Activated CD8-positive, alpha-beta memory T cell treated with anti-CD3 and anti-CD28 coated beads for 36 hours (primary cell): ENCODE measurements around the gene SSR4. TPM values are rescaled to one million over a fixed set of nuclear protein-coding genes. Genes with fewer than 3 reads are reported as not detected.

Experiments used
- CTCF ChIA-PET: fragments of 350-600 bp; sonication (Branson Sonifier 250); formaldehyde crosslinking; loops from one replicate; lab custom pipeline; 2021; ENCODE audit warnings: antibody characterized with exemption; lab: Charles Lee
- POLR2A ChIA-PET: fragments of 350-600 bp; sonication (Branson Sonifier 250); formaldehyde crosslinking; loops from one replicate; lab custom pipeline; 2021; ENCODE audit warnings: antibody characterized with exemption; lab: Charles Lee
- total RNA-seq, 2 experiments: library from RNA; stranded (reverse); gene quantifications; one replicate each; pipeline ENCODE4 v1.2.3, GENCODE V29; 2021

The SSR4 gene
- total RNA-seq, 2 experiments from 2014 or later: 155 to 163 TPM

DNA sequence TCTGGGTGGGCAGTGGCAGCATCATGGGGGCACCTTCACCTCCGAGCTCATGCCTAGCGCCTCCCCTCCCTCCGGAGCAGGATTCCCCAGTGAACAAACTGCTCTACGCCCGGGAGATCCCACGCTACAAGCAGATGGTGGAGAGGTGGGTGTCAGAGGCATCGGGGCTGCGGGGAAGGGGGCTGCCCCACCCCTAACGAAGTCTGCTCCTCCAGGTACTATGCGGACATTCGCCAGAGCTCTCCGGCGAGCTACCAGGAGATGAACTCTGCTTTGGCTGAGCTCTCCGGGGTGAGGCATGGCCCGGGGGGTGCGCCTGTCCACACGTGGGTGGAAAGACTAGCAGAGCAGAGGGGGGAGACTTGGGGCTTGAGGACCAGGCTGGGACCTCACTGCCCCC is 16.3 kb upstream of the SSR4 start:
- CTCF ChIA-PET: no interaction called here
- POLR2A ChIA-PET: no interaction called here

DNA sequence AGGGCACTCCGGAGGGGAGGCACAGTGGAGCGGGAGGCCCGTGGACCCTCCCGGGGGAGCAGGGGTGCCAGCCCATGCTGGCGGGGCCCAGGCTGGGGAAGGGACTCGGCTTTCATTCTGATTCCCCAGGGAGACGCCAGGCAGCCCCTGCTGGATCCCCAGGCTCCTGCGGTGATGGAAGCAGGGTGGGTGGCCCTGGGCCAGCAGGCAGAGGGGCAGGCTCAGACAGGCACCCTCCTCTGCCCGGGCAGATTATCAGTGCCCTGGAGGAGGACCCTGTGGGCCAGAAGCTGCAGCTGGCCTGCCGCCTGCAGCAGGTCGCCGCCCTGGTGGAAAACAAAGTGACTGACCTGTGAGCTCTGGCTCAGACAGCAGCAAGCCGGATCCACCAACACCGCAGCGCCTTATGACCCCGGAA is 15.8 kb upstream of the SSR4 start:
- POLR2A ChIA-PET: interaction anchor here (0.5 kb wide), 1 partner anchor 119 kb away, joined by 8 read pairs; no protein-coding TSS in a partner anchor

DNA sequence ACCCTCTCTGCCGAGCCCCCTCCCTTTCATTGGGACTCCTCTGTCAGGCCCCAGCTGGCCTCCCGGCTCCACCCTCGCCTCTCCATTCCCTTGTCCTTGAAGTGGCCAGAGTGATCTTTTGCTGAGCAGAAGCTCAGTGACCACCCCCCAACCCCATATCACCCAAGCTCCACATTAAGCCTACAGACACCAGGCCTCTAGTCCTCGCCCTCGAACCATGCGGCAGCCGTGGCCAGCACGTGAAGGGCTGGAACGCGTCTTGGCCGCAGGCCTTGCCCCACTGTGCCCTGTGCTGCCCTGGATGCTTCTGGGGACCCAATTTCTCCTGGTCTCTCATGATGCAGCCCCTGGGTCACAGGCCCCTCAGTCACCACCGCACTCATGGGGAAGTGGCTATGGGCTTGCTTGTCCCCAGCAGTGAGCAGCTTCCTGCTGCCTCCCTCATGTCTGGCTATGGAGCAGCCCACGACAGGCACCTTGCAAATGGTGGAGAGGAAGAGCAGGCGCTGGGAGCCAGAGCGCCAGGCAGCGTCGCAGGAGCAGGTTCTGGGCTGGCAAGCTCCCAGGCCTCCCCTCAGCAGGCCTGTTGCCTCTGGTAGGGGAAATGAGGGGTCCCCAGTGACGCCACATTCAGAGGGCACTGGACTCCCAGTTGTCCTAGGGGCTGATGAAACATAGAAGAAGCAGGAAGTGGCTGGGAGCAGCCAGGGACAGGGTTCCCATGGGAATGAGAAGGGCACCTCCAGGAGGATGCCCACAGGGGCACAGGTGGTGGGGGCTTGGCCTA is 14.4 kb upstream of the SSR4 start:
- POLR2A ChIA-PET: no interaction called here
- CTCF ChIA-PET: no interaction called here

More for the DNA sequence above, 15.8 kb upstream of the SSR4 start:
- CTCF ChIA-PET: no interaction called here

DNA sequence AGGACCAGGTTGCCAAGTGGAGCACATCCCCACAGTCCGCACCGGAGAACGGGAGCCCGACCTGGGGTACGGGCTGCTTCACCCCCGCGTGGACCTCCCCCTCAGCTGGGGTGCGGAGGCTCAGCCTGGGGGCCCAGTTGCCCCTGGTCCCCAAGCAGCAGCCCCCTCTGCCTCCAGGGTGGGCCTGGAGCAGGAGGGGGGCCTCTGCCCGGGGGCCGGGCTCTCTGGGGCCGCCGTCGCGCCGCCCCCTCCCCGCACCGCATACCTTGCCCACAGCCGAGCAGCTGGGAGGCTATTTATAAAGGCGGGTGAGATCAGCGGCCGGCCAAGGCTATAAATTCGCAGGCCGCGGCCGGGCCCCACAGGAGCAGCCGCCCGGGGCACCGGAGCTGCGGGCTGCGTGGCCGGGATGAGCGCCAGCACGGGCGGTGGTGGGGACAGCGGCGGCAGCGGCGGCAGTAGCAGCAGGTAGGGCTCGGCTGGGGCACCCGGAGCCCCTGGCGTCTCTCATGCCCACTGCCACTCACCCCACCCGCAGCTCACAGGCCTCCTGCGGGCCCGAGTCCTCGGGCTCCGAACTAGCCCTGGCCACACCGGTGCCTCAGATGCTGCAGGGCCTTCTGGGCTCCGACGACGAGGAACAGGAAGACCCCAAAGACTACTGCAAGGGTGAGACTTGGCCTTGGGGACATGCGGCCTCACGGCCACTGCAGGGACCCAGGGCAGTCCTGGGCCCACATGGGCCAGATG is 13.6 kb upstream of the SSR4 start, which contains the start of gene SRPK3:
SRPK3 (plus strand) TSS at position 364 of the 750 bp plus-strand sequence; CDS start at position 410, 46 bp downstream.
- POLR2A ChIA-PET: no interaction called here
- CTCF ChIA-PET: no interaction called here

DNA sequence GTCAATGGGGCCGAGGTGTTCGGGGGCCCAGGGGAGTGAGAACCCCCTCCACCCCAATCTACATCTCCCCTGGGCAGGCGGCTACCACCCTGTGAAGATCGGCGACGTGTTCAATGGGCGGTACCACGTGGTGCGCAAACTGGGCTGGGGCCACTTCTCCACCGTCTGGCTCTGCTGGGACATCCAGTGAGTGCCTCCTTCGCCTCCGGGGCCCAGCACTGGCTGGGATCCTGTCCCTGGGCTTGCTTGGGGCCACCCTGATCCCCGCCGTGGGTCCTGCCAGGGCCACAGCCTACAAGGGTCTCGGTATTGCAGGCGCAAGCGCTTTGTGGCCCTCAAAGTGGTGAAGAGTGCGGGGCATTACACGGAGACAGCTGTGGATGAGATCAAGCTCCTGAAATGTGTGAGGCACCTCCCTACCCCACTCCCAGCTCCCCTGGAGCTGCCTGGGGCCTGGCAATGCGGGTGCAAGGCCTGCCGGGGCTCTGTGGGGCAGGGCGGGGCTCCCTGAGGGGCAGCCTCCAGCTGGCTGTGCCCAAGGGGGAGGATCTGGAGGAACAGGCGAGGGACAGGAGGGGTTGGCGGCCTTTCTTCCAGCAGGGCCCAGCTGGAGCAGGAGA is 12.9 kb upstream of the SSR4 start:
- ChIA-PET POLR2A (no interaction called here), CTCF (no interaction called here)

DNA sequence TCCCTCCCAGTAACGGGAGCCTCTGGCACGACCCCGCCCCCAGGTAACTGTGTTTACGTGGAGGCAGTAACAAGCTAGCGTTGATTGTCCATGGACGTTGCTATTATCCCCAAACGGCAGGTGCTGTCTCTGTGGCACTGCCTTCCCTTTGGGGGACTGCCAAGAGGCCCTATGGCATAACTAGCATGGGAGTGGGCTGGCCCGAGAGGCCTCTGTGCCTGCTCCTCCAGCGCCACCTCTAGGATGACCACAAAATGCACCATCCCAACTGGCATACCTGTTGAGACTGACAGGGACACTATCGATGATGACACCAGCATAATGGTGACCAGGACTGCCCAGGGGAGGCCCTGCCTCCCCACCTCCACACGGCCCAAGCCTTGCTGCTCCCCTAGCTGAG is 12.2 kb upstream of the SSR4 start:
- ChIA-PET CTCF (no interaction called here), POLR2A (no interaction called here)

DNA sequence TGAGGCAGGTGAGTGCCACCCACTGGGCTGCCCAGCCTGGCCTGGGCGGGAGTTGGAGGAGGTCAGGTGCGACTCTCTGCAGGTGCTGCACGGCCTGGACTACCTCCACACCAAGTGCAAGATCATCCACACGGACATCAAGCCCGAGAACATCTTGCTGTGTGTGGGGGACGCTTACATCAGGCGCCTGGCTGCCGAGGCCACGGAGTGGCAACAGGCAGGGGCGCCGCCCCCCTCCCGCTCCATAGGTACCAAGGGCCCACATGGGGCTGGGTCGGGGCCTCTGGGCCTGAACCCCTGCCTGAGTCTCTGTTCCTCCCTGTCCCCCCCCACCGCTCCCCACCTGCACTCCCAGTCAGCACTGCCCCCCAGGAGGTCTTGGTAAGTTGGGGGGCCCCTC is 11.6 kb upstream of the SSR4 start:
- ChIA-PET CTCF (no interaction called here), POLR2A (no interaction called here)

DNA sequence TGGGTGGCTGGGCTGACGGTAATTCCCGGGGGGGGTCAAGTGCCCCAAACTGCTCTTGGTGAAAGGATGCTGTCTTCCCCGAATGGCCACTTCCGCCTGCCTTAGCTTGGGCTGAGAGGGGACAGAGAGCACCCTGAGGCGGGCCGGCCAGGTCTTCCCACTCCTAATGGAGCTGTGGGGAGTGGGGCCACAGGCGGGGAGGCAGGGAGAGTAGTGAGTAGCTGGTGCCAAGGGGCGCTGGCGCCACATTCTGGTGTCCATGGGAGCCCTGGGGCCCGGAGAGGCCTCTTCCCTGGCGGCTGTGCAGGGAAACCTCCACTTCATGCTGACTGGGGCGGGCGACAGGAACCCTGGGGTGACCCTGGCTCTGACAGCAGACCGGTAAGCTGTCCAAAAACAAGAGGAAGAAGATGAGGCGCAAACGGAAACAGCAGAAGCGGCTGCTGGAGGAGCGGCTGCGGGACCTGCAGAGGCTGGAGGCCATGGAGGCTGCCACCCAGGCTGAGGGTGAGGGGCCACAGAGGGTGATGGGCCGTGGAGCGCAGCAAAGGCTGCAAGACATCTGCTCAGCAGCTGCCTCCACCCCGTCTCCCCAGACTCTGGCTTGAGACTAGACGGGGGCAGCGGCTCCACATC is 11.0 kb upstream of the SSR4 start:
- ChIA-PET POLR2A (no interaction called here), CTCF (no interaction called here)

DNA sequence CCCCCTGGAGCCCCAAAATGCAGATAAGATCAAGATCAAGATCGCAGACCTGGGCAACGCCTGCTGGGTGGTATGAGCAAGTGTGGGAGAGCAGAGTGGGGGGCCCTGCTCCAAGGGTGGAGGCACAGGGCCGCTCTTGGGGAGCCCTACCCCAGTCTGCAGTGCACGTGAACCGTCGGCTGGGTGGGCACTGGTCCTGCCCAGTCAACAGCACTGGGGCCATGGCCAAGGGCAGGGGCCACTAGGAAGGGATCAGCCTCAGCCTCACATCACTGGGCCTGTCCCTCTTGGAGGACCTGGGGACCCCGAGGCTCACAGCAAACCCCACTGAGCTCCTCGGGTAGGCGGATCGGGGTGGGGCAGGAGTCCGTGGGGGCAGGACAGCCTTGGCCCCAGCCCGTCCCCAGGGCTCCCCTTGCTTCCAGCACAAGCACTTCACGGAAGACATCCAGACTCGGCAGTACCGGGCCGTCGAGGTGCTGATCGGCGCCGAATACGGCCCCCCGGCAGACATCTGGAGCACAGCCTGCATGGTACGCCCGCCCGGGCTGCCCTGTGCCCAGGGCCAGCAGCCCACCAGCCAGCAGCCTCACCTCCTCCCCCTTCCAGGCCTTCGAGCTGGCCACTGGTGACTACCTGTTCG is 10.0 kb upstream of the SSR4 start:
- ChIA-PET CTCF (no interaction called here), POLR2A (no interaction called here)

DNA sequence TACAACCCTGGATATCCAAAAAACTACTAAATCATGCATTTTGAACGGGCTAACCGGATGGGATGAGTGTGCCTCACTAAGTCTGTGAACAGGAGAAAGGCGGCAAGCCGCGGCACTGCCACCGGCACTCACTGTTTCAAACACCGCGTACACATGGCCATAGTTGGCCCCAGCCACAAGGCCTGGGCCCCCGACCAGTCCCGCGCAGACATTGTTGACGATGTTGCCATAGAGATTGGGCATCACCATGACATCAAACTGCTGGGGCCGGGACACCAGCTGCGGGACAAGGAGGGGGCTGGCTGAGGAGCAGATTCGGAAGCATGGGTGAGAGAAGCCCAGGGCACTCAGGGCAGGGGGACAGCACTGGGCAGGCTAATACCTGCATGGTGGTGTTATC is 7.8 kb upstream of the SSR4 start:
- ChIA-PET POLR2A (no interaction called here), CTCF (no interaction called here)

DNA sequence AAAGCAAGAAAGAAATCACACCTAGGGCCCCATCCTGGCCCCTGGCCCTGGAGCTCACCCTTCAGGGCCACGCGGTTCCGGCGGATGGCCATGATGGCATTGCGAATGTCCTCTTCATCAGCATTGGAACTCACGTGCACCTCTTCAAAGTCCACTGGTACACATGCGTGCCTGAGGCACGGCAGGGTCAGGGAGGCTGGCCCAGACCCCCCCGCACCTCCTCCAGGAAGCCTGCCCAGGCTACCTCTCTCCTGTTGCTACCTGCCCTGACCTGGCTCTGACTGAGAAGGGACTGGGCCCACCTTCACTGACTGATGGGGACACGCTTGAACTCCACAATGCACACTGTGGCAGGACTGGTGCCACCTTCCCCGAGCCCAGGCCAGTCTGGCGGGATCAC is 4.8 kb upstream of the SSR4 start:
- CTCF ChIA-PET: no interaction called here

DNA sequence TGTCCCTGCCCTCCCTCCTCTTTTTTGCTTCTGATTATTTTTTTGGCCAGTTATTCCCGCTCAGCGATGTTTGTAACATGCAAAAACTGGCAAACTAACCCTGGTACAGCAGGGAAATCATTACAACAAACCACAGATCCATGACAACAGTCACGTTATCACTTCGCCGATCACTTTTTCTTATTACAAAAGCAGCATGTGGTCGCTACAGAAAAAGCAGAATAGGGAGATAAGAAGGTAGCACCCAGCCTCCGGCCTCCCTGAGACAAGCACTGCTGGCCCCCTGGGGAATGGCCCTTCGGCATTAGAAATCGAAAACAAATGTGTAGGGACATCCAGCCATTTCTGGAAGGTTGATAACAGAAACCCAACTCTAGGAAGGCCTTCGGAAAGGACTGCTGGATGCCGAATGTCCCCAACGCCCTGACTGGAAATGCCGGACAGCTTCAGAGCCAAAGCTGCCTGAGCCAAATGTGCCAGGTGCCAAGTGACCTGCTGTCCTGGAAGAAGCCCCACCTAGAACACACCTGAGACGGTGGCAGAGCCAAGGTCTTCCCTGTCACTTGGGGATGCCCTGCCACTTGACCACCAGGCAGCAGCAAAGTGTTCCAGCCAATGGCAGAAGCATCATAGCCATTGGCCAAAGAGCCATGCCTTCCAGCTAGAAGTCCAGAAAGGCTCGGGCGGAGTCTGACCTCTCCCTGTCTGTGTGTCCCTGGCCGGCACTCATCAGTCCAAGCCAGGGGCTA is 3.2 kb upstream of the SSR4 start:
- POLR2A ChIA-PET: no interaction called here
- CTCF ChIA-PET: interaction anchor here (0.5 kb wide), 1 partner anchor 33 kb away, joined by 4 read pairs; no protein-coding TSS in a partner anchor

More for the DNA sequence above, 4.8 kb upstream of the SSR4 start:
- POLR2A ChIA-PET: no interaction called here

DNA sequence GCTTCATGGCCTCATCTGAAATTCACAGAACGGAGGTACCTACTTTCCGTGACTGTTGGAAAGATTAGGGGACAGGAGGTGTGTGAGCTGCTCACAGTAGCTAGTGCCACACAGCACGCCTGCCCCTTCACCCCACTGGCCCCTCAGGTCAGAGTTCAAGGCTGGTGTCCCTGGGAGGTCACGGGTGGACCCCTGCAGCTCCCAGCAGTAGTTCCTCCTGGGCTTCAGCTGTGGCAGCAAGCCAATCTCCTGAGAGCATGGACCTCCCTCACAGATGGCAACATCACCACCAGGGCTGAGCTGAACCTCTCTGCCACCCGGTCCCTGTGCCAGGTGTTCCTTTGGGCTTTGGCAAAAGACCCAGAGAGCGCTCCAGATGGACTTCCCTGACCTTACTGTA is 2.1 kb upstream of the SSR4 start:
- POLR2A ChIA-PET: no interaction called here
- CTCF ChIA-PET: no interaction called here

DNA sequence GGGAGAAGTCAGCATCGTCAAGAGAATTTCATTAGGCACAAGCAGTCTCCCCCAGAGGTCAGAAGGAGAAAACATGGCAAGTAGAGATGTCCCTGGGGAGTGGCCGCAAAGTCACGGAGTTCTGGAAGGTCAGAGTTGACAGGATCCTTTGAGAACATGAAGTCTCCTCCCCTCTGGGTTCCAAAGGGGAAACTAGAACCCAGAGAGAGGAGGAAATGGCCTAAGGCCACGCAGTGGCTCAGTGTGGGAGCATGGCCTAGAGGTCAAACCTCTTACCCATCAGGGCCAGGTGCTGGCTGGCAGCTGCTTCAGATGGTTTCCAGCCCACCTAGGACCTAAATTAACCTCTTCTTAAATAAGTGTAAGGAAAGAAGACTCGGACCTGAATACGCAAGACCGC is 1.2 kb upstream of the SSR4 start:
- ChIA-PET CTCF (interaction anchor here (0.6 kb wide), 1 partner anchor 322 kb away, joined by 3 read pairs; no protein-coding TSS in a partner anchor), POLR2A (no interaction called here)

DNA sequence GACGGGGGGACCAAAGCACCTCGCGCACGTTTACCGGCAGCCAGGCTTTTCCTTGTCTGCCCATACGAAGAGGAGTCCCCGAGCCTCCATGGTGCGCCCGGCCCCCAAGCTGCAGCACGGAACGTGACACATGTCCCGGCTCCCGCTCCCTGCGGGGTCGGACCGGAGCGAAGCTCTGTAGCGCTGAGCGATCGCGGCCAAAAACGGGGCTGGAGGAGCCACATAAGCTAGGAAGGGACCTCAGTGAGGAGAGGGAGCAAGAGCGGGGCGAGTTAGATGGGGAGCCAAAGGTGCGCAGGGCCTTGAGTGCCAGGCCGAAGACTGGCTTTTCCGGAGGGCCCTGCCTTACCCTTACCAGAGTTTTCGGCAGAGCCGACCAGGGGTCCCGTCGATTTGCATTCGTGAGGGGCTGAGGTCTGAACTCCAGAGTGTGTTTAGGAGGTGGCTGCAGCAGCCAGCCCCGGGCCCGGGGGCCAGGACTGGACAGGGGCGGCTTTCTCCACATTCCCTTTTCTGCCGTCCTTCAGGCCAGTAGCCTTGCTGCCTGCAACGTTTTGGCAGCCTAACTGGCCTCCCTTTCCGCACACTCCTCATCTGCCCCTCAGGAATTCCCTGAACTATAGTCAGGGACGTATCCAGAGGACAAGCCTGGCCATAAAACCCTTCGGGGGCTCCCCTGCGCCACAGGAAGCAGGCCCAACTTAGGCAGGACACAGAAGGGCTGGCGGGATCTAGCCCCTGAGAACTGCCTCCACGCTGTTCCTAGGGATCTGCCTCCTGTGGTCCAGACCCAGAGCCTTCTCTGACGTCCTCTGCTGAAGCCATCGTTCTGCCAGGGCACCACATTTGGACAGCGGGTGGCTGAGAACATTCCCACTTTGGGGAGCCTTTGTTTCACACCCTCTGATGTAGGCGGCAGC is 689 bp downstream of the SSR4 start:
- CTCF ChIA-PET: no interaction called here
- POLR2A ChIA-PET: interaction anchor here (0.5 to 1.4 kb wide), 2 partner anchors 129 to 207 kb away, joined by 3 to 7 read pairs; no protein-coding TSS in a partner anchor

DNA sequence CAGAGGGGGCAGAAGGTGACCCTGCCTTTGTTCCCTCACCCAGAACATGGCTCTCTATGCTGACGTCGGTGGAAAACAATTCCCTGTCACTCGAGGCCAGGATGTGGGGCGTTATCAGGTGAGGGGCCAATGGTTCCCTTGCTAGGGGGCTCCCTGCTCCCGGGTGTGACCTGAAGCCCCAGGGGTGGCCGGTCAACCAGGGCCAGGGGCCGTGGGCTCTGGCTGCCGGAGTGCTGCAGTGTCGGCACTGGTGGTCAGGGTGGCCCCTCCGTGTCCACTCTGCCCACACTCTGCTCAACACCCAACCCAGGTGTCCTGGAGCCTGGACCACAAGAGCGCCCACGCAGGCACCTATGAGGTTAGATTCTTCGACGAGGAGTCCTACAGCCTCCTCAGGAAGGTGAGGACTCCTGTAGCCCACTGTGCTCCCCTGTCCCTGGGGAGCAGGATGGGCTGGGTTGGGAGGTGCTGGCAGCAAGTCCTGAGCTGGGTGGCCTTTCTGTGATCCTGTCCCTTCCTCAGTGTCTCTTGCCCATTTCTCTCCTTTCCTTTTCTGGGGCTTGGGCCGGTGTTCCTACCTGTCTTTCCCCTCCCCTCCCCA is 3.0 kb downstream of the SSR4 start:
- POLR2A ChIA-PET: no interaction called here
- CTCF ChIA-PET: no interaction called here

DNA sequence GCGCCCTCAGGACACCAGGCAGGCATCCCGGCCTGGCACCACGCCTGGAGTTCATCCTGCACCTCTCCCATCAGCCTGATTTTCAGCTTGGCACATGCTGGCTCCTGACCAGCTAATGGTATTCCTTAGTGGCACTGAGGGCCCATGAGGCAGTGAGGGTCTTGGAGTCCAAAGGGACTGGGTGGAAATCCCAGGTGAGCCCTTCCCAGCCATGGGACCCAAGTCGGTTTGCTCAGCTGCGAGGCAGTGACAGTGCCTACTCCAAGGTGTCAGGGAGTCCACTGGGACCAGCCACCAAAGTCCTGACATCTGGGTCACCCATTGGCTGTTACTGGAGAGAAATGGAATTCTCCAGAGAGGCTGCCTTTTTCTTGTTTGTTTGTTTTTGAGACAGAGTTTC is 4.9 kb downstream of the SSR4 start:
- POLR2A ChIA-PET: no interaction called here
- CTCF ChIA-PET: no interaction called here
